Measurements from ENCODE around the gene TRPM2.

GRCh38 chr21:44429894-44430293 is 76.5 kb downstream of the TRPM2 start:
- TF ChIP-seq CTCF (IDR thresholded peaks at IDR 0.05), result no peak
- TF ChIP-seq POLR2A (IDR thresholded peaks at IDR 0.05), result no peak
- no peak for TF ChIP-seq EP300 (IDR thresholded peaks at IDR 0.05)

Measured in stomach (tissue), 4 donors.